Ishikawa (cell line): ENCODE results near the gene ASIC3.

Experiments used
- CEBPB ChIP-seq: IDR thresholded peaks from 2 replicates; pipeline ENCODE4 v1.6.1; 2012
- CREB1 ChIP-seq: IDR thresholded peaks from 2 replicates; pipeline ENCODE4 v1.6.1; 2012; ENCODE audit warnings: low read depth
- EGR1 ChIP-seq: IDR thresholded peaks from 2 replicates; pipeline ENCODE4 v1.6.1; 2012
- EP300 ChIP-seq: IDR thresholded peaks from 2 replicates; pipeline ENCODE4 v1.6.1; 2012; ENCODE audit warnings: borderline replicate concordance
- FOXM1 ChIP-seq: IDR thresholded peaks from 2 replicates; pipeline ENCODE4 v1.6.1; 2012; ENCODE audit warnings: low read depth, borderline replicate concordance
- MAX ChIP-seq: IDR thresholded peaks from 2 replicates; pipeline ENCODE4 v1.6.1; 2012
- NFIC ChIP-seq: IDR thresholded peaks from 2 replicates; pipeline ENCODE4 v1.6.1; 2012
- RAD21 ChIP-seq: IDR thresholded peaks from 2 replicates; pipeline ENCODE4 v1.6.1; 2012; ENCODE audit warnings: low read depth
- REST ChIP-seq: IDR thresholded peaks from 2 replicates; pipeline ENCODE4 v1.6.1; 2012; ENCODE audit warnings: low read depth, mild to moderate bottlenecking
- TAF1 ChIP-seq: IDR thresholded peaks from 2 replicates; pipeline ENCODE4 v1.6.1; 2012; ENCODE audit warnings: low read depth, mild to moderate bottlenecking
- TCF12 ChIP-seq: IDR thresholded peaks from 2 replicates; pipeline ENCODE4 v1.6.1; 2012; ENCODE audit warnings: low read depth
- TEAD4 ChIP-seq: IDR thresholded peaks from 2 replicates; pipeline ENCODE4 v1.6.1; 2012
- YY1 ChIP-seq: IDR thresholded peaks from 2 replicates; pipeline ENCODE4 v1.6.1; 2012; ENCODE audit warnings: low read depth
- ZBTB7A ChIP-seq: IDR thresholded peaks from 2 replicates; pipeline ENCODE4 v1.6.1; 2012; ENCODE audit warnings: low read depth
- TF ChIP-seq, protein P1 (sequence below): IDR thresholded peaks from 2 replicates; pipeline ENCODE4 v1.6.1; 2012

The ASIC3 gene

DNA sequence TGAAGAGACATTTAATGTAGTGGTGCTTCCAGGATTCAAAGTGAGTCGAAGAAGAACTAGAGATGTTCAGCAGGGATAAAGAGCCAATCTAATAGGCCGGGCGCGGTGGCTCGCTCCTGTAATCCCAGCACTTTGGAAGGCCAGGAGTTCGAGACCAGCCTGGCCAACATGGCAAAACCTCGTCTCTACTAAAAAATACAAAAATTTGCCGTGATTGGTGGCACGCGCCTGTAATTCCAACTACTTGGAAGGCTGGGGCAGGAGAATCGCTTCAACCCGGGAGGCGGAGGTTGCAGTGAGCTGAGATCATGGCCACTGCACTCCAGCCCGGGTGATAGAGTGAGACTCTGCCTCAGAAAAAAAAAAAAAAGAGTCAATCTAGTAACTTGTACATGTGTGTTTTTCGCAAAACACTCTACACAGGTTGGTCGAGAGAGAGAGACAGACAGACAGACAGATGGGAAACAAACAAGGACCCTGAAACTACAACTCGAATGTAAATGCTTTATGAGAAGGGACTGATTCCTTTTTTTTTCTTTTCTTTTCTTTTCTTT lies 19.3 kb upstream of the ASIC3 start:
- TF ChIP-seq REST (no peak), ZBTB7A (0 out of 2 replicates have a peak, but pooled peaks have one; percentile 12)

GRCh38 chr7:151031011-151031410 lies 17.3 kb upstream of the ASIC3 start:
- TF ChIP-seq TEAD4 (no peak), NFIC (no peak), TCF12 (no peak), CEBPB (no peak), FOXM1 (no peak)

- TF ChIP-seq TAF1, result no peak
- TF ChIP-seq, protein P1, sequence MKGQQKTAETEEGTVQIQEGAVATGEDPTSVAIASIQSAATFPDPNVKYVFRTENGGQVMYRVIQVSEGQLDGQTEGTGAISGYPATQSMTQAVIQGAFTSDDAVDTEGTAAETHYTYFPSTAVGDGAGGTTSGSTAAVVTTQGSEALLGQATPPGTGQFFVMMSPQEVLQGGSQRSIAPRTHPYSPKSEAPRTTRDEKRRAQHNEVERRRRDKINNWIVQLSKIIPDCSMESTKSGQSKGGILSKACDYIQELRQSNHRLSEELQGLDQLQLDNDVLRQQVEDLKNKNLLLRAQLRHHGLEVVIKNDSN, result no peak
- TF ChIP-seq CREB1, result no peak
- no peak for TF ChIP-seq MAX
- no peak for TF ChIP-seq FOXM1
- no peak for TF ChIP-seq EGR1
- TF ChIP-seq RAD21, result no peak
- no peak for TF ChIP-seq TCF12
- TF ChIP-seq NFIC, result no peak
- TF ChIP-seq CEBPB, result no peak
These were observed 15.1 kb upstream of the ASIC3 start for GRCh38 chr7:151032936-151033863.

DNA sequence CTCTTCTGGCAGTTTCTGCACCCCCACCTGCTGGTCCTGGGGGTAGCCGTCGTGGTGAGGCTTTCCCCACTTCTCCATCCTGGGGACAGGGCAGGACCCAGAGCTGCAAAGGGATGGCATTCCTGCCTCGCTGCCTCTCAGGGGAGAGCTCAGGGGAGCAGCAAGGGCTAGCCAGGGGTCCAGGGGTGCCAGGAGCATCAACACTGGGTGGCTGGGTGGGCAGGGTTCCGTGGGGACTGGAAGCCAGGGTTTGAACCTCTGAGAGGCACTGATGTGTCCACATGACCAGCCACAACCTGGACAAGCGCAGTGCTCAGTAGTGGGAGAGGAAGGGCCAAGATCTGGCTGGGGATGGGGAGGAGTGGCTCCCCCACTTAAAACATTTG lies 14.5 kb upstream of the ASIC3 start:
- TF ChIP-seq TEAD4 (no peak), CEBPB (no peak), EP300 (no peak), ZBTB7A (no peak), MAX (no peak), TCF12 (no peak), REST (no peak), YY1 (no peak), CREB1 (no peak)
- TF ChIP-seq, protein P1, result no peak

GRCh38 chr7:151034312-151035025 lies 13.9 kb upstream of the ASIC3 start:
- TF ChIP-seq EP300, result no peak
- TF ChIP-seq NFIC, result no peak
- no peak for TF ChIP-seq REST
- TF ChIP-seq YY1, result no peak
- TF ChIP-seq TAF1, result no peak
- TF ChIP-seq TCF12, result no peak
- no peak for TF ChIP-seq CREB1
- TF ChIP-seq FOXM1, result no peak
- TF ChIP-seq CEBPB, result no peak
- TF ChIP-seq, protein P1, result no peak
